Measurements from ENCODE around the gene TM2D1.
"Not testable (repeated sequence)": the region's sequence is repeated elsewhere in the genome, so short reads cannot be mapped to it uniquely, and the experiment has no call there.

The TM2D1 gene

DNA sequence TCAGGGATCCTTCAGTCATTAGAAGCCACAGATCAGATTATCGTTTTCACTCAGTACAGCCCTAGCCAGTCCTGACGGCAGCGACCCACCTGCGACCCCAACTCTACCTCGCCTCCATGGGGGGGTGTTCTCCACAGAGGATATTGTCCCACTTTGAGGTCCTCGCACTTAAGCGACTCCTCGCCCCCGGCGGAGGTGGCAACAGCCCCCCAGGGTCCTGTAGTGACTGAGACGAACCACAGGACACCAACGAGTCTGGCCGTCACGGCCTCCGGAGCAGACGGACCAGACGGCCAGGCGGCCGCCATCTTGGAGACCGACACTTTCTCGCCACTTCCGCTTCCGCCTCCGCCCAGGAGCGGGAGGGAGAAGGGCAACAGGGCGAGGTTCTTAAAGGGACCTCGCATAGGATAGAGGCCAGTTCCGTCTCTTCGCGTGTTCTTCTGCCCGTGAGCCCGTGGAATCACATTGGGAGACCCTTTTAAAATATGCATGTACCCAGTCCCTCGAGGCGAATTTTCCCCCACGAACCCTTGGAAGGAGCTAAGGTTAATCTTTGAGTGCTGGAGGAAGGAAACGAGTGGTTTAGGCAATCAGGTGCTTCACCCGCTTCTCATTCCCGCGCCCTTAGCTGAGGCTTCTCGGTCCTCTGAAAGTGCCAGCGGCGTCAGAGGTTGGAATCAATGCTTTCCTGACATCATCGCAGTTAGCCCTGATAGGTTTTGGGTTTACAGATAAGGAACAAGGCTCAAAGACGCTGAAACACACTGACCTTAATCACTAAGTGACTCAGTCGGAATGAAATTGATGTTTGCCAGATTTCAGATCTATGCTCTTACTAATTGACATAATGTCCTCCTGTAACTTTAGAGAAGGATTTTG is at the start of gene TM2D1:
TM2D1 (minus strand) TSS at position 329 of the 882 bp plus-strand sequence; CDS start at position 308, 21 bp downstream.
- DNase-seq, result peak; percentile 81

DNA sequence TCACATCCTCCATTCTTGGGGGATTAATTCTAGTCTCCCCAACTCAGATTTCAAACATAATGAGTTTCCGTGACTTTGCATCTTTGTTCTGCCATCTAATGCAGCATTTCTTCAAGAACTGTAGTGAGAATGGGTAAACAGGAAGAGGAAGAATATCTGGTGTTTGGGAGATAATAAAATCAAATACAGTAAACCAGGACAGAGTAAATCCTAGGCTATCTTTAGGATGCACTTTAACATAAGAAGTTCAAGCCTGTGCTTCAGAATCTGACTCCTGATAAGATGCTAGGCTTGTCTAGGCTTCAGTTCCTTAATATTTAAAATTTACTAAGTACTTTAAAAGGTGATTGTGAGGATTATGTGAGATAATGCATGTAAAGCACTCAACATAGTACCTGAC is 45.2 kb upstream of the TM2D1 start:
- no peak for DNase-seq

DNA sequence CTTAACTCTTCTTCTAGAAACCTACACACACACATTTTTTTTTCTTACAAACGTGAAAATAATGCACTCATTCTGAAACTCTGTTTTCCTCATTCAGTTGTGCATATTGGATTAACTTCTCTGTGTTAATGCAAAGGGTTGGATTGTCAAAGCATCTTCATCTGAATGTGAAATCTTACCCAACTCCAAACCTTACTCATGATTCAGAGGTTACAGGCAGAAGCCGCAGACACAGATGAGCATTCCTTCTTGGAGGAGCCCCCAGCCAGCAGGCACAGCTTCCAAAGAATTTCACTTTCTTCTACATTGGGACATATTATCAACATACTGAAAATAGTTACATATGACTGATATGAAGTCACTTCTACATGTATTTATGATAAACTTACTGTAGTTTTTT is 33.0 kb upstream of the TM2D1 start:
- no peak for DNase-seq

DNA sequence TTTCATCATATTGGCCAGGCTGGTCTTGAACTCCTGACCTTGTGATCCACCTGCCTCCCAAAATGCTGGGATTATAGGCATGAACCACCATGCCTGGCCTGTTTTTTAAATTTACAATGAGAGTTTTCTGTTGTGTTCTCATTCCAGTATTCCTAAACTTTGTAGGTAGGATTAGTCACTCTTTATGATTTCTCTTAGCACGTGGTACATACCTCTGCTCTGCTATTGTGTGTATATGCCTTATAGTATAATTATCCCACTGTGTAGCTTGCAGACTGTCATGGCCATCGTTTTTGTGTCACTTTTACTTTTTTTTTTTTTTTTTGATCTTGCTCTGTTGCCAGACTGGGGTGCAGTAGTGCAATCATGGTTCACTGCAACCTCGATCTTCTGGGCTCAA is 31.8 kb upstream of the TM2D1 start:
- DNase-seq, result no peak

DNA sequence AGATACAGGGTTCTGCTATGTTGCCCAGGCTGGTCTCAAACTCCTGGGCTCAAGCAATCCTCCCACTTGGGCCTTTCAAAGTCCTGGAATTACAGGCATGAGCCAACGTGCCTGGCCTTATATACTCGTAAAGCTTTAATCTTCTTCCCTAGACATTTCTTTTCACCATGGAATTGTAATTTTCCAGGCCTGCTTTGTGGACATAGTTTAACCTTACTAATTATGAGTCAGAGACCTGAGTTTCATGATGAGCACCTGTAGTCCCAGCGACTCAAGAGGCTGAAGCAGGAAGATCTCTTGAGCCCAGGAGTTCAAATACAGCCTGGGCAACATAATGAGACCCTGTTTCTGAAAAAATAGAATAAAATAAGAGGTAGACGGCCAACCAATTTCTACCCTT is 29.6 kb upstream of the TM2D1 start:
- no peak for DNase-seq

DNA sequence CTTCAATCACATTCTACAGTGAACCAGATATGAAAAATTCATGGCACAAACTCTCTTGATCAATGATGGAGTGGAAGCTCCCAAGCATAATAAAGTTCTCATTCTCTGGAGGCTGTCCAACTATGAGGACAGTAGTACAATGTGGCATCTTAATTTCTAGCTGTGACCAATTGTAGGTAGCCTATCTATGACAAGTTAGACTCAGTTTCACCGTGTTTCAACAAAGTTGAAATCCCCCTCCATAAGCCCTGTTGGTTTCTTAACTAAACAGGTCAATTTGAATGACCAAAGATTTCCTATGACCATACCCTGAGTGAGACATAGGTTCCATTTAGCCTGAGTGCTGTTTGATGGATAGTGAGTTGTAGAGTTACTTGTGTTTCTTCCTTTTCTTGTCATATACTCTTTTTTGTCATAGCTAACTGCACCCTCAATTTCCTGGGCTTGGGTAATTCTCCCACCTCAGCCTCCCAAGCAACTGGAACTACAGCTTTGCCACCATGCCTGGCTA is 29.1 kb upstream of the TM2D1 start:
- DNase-seq, result no peak

DNA sequence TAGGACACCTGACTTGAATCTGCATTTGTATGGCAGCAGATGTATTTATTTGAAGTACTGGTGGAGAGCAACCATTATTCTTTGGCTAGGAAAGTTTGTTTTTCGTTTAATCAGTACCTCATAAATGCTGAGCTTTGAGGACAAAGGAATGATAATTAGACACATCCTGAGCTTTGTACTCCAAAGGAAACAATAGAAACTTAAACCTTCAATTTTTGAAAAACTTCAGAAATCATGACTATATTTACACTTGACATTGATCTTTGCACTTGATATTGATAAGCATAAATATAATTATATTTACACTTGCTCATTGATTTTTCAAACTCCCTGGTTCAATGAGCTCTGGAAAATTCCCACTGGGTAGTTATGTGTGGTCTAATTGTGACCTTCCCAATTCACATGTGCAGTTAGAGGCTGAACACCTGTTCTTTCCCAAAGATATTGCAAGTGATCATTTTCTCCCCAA is 28.0 kb upstream of the TM2D1 start:
- DNase-seq, result no peak

DNA sequence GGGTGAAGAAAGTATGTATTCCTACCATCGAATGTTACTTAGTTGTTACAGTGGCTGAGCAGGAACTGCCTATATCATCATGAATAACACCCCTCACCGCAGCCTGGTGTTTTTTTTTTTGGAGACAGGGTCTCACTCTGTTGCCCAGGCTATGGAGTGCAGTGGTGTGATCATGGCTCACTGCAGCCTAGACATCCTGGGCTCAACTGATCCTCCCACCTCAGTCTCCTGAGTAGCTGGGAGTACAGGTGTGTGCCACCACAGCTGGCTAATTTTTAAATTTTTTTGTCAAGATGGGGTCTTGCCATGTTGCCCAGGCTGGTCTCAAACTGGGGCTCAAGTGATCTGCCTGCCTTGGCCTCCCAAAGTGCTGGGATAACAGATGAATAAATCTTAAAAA is 24.6 kb upstream of the TM2D1 start:
- no peak for DNase-seq

DNA sequence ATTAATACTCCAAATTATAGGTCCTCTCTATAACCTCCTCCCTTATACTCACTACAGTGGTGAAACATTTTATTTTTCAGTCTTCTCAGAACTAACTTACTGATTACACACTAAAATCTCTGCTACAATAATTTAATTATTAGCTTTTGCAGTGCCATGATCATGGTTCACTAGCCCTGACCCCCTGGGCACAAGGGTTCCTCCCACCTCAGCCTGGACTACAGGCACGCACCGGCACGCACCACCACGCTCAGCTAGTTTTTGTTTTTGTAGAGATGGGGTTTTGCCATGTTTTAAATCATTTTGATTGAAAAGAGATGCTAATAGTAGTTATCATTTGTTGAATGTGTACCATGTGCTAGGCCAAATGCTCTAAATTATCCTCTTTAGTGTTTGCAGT is 23.6 kb upstream of the TM2D1 start:
- no peak for DNase-seq

DNA sequence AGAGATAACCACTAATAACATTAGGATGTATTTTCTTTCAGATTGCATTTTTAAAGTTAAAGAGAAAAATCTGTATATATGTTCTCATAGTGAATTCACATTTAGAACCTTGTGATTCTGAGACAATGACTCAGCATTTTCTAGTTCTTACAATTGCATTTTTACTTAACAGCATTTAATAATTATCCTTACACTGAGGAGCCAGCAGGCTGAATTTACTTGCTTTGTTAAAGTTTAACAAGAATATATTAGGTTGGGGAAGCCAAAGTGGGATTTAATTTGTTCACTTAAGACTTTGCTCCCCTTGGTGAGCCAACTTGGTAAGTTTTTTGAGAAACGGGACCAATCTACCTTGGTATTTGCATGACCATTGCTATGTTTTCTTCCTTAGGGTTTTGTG is 21.9 kb upstream of the TM2D1 start:
- no peak for DNase-seq

DNA sequence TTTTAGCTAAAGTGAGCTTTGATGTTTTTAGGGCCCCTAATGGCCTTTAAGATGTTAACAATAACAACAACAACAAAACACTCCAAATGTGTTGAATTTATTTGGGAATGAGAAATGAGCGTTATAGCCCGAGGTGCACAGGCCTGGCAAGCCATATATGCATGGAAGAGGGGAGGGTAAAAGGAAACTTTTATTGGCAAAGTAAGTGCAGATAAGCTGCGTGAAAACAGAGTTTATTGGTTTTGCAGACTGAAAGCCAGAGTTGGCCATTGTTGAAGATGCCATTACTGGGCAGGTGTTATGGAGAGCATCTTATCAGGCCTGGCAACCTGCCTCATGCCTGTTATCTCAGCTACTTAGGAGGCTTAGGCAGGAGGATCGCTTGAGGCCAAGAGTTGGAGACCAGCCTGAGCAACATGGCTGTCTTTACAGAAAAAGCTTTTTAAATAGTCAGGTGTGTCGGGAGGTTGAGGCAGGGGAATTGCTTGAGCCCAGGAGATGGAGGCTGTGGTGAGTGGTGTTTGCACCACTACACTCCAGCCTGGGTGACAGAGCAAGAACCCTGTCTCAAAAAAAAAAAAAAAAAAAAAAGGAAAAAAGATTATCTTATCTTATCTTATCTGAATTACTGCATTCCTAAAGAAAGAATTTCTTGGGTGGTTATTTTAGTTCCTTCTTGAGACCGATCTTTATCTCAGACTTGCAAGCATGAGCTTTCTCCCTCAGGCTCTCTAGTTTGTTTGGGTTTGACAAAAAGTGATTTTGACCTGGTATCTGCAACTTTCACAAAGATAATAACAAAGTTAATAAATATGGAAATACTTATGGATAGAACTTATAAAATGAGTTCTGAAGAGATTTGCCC is 19.0 kb upstream of the TM2D1 start:
- DNase-seq, result no peak

DNA sequence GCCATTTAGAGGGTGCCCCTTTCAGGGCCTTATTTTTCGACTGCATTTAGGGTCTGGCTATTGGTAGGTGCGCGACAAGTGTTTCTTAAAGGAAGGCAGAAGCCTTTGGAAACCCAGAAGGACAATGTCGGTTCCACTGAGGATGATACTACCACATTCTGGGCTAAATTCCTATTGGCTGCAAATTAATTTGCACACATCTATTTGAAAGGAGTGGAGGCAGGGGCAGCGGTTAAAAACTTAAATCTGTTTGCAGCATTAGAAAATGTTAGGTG is 18.4 kb upstream of the TM2D1 start:
- no peak for DNase-seq

DNA sequence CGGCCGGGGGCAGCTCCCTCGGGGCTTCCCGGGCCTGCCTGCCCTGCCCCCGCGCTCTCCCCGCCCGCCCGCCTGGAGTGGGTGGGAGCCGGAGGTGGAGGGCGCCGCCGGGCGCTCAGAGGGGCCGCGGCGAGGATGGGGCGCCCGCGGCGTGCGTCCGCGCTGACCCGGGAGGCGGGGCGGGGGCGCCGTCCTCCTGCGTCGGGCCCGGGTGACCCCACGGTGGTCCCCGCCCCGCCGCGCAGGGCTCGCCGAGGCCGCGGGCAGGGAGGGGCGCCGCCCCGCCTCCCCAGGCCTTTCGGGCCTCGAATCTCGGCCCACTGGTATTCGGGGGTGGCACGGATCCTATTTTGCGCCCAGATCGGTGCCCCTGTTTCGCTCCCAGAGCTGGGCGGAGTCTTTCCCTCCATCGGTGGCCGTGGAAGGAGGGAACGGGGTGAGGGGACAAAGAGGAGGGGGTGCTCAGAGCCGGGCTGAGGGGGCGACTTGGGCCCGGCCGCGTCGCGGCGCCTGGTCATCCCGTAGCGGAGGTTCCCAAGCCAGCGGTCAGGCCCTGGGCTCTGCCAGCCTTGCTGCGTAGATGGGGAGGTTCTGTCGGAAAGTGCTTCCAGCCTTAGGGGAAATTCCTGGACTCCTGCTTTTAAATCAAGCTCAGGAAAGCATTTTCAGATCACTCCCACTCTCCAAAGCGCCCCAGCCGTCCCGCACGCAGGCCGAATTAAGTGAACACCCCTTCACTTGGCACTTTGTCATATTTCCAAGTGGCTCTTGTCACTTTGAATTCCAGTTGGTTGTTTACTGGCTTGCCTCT is 17.9 kb upstream of the TM2D1 start:
- no peak for DNase-seq

DNA sequence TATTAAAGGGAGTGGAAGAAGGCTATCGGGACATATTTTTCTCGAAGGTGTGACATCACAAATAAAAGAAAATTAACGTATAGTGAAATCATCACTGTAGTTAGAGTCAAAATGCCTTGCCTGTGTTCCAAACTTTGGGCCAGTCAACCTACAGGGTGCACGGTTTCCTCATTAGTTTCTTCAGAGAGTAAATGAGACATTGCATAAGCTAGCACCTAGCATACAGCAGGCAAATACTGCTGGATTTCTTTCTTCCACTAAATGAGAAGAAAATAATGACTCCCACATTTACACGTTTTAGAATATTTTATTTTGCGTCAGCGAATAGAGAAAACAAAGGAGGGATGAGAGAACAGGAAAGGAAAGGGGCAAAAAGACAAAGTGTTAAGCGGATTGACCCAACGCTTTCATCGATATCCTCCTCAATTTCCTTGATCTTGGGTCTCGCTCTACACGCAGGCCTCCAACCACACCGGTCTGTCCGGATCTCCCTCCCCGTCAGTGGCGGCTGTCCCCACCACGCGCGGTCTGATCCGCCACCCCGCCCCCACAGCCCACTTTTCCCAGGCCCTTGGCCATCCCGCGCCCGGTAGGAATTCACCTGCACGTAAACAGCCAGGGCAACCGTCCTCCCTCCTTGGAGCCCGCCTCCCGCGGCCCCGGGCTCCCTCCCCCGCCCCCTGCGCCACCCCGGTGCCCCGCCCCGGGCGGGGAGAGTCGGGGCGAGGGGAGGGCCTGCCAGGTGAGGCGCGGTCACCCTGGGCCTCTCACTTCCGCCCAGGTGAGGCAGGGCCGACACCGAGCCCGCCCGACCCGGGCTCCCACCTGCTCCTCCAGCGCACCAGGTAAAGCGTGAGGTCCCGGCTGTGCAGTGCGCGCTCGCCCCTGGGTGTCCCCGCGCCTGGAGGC is 17.0 kb upstream of the TM2D1 start, which contains the start of gene PATJ:
PATJ (plus strand) TSS at position 770 of the 909 bp plus-strand sequence. CDS start 20,413 bp downstream, outside the sequence.
- DNase-seq, result peak; percentile 58

DNA sequence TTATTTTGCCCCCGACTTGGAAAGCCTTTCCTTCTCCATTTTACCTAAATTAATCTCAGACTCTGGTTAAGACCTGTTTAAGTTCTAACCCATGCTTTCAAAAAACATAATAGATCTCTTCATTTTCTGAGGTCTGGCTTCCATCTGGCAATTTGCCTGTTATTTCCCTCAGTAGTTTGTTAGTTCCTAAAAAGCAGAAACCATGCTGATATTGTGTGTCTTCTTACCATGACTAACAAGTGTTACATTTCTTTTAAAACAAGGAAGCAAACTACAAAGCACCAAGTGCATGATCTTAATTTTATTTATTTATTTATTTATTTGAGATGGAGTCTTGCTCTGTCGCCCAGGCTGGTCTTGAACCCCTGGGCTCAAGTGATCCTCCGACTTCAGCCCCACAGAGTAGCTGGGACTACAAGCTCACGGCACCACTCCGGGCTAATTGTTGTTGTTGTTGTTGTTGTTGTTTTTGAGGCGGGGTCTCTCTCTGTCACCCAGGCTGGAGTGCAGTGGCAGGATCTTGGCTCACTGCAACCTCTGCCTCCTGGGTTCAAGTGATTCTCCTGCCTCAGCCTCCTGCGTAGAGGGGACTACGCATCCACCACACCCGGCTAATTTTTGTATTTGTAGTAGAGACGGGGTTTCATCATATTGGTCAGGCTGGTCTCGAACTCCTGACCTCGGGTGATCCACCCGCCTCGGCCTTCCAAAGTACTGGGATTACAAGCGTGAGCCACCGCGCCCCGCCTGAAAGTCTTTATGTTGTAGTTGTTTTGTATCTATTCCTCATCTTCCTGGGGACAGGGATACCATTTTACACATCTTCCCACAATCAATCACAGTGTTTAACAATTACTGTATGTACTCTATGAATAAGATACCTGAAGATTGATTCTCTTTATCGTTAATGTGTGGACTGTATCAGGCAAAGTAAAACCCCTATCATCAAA is 16.1 kb upstream of the TM2D1 start:
- no peak for DNase-seq

DNA sequence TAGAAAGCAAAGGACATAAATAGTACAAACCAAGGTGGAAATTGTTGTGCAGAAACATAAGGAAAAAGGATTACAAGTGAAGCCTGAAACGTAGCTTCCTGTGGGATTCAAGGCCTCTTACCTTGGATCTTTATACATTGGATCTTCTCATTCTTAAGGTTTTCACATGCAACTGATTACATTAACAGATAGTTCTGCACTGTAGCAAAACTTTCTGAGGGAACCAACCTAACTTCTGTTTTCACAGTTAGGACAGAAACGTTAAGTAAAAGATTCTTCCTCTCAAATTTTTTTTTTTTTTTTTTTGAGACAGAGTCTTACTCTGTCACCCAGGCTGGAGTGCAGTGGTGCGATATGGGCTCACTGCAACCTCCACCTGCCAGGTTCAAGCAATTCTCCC is 7.8 kb upstream of the TM2D1 start:
- no peak for DNase-seq

DNA sequence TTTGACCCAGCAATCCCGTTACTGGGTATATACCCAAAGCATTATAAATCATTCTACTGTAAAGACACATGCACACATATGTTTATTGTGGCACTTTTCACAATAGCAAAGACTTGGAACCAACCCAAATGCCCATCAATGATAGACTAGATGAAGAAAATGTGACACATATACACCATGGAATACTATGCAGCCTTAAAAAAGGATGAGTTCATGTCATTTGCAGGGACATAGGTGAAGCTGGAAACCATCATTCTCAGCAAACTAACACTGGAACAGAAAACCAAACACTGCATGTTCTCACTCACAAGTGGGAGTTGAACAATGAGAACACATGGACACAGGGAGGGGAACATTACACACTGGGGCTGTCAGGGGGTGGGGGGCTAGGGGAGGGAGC is 5.7 kb upstream of the TM2D1 start:
- DNase-seq, result not testable (repeated sequence)

DNA sequence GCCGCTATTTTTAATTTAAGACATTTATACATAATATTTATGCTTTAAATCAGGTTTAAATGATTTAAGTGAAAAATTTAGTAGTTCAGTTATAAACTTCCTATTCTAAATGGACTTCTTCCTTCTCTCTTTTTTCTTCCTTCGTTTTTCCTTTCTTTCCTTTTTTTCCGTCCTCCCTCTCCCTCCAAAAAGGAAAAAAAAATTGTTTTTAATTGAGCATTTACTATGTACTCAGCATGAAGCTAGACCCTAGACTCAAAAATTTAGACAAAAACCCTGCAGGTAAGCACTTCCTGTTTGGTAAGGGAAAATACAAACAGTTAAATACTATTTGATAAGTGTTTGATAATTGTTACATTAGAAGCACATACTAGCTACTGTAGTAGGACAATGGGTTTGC is 2.6 kb upstream of the TM2D1 start:
- no peak for DNase-seq

DNA sequence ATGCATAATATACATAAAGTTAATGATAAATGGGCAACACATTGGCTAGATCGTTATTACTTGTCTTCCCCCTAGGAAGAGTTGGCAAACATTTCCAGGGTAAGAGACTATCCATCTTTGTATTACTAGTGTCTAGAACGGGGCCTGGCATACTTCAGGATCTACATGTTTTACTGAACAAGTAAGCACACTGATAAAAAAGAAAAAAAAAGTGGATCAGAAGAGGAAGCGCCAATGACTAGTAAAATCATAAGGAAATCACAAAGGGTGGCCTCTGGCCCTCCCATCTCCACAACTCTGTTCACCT is 482 bp downstream of the TM2D1 start:
- DNase-seq, result no peak

DNA sequence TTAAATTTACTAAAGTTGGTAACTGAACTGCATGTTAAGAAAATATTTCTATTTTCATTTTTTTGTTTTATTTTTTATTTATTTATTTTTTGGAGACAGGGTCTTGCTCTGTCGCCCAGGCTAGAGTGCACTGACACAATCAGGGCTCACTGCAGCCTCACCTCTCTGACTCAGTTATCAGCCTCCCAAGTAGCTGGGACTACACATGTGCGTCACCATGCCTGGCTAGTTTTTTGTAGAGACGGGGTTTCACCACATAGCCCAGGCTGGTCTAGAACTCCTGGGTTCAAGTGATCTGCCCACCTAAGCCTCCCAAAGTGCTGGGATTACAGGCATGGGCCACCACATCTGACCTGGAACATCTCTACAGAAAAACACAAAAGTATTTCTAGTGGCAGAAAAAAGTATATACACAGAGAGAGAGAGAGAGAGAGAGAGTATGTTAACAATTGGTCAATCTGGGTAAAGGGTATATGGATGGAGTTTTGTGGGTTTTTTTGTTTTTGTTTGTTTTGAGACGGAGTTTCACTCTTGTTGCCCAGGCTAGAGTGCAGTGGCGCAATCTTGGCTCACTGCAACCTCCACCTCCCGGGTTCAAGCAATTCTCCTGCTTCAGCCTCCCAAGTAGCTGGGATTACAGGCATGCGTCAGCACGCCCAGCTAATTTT is 5.8 kb downstream of the TM2D1 start:
- DNase-seq, result not testable (repeated sequence)

All from activated gamma-delta T cell treated with Interleukin-2 at 50 U/mL for 16 hours (primary cell).